Transverse colon (tissue), 4 donors: ENCODE measurements around the gene PTH2. TPM values are rescaled to one million over a fixed set of nuclear protein-coding genes. Genes with fewer than 3 reads are reported as not detected.
"Not testable (repeated sequence)": the region's sequence is repeated elsewhere in the genome, so short reads cannot be mapped to it uniquely, and the experiment has no call there.

Source experiments
- DNase-seq: peaks from one replicate; pipeline ENCODE4 v3.0.0-alpha.2; 2019
- H3K27ac ChIP-seq, 4 donors: fragments of 200-600 bp; sonication (generic); 2 replicates each; pipeline ENCODE4 v1.5.1; 2016 to 2018; ENCODE audit warnings: inconsistent platforms in 4 of 4
- H3K27me3 ChIP-seq: fragments of 200-600 bp; sonication (generic); 2 replicates; pipeline ENCODE4 v1.5.1; 2017; ENCODE audit warnings: inconsistent platforms
- H3K36me3 ChIP-seq, 4 donors: fragments of 200-600 bp; sonication (generic); 2 replicates each; pipeline ENCODE4 v1.5.1; 2017 to 2019; ENCODE audit warnings: inconsistent platforms in 4 of 4
- H3K4me1 ChIP-seq, 4 donors: fragments of 200-600 bp; sonication (generic); 2 replicates each; pipeline ENCODE4 v1.5.1; 2017 to 2020; ENCODE audit warnings: inconsistent platforms in 4 of 4
- H3K4me3 ChIP-seq, 4 donors: fragments of 200-600 bp; sonication (generic); 1 replicate in 1 of 4; 2 replicates in 3 of 4; pipeline versions ENCODE4 v1.5.1 to v1.6.1; 2017 to 2019; ENCODE audit warnings: inconsistent platforms in 4 of 4
- H3K9me3 ChIP-seq, 2 donors: fragments of 200-600 bp; sonication (generic); 2 replicates each; pipeline ENCODE4 v1.5.1; 2017 to 2019; ENCODE audit warnings: inconsistent platforms in 2 of 2
- EP300 ChIP-seq: sonication (generic); formaldehyde crosslinking; IDR thresholded peaks from one replicate; pipeline ENCODE4 v1.6.1; 2017; ENCODE audit warnings: antibody characterized with exemption, low read depth
- POLR2A ChIP-seq: fragments of 450-650 bp; IDR thresholded peaks from one replicate; pipeline ENCODE4 v1.6.1; 2016; ENCODE audit warnings: antibody characterized with exemption, mild to moderate bottlenecking, moderate library complexity
- POLR2AphosphoS5 ChIP-seq, 3 donors: sonication (generic); formaldehyde crosslinking; IDR thresholded peaks; one replicate each; pipeline ENCODE4 v1.6.1; 2016; ENCODE audit warnings: antibody characterized with exemption in 3 of 3
- WGBS, 2 donors: methylation state at CpG; one replicate each; pipeline ENCODE4 v1.1.5; 2018; ENCODE audit warnings: low coverage in 1 of 2; 5-methylcytosine and 5-hydroxymethylcytosine counted together
- in situ Hi-C, 4 donors: fragments of 200-750 bp; cut with MboI; loops; one replicate each; pipeline versions ENCODE4 v1.15.0 to v1.15.1; 2017; ENCODE audit warnings: low sequenced_read_pairs in 3 of 4, low pct_ligation_motif_present in 1 of 4, low pct_unique_long_range_greater_than_20kb in 1 of 4
- intact Hi-C: fragments of 100-400 bp; cut with DNase I; formaldehyde crosslinking; loops from one replicate; pipeline ENCODE4 v1.15.1; 2023; ENCODE audit warnings: low total_unique reads
- total RNA-seq, 4 donors: library from RNA; depleted of rRNA; stranded (reverse); fragments of >200 nt; gene quantifications; one replicate each; pipeline ENCODE4 v1.1.0, GENCODE V29; 2016
- TF ChIP-seq, protein P1 (sequence below), 5 experiments: fragments of 200-600 bp in 3 of 5; fragments of 450-650 bp in 2 of 5; sonication (generic) in 3 of 5; IDR thresholded peaks; 1 replicate in 2 of 5; 2 replicates in 3 of 5; pipeline ENCODE4 v1.5.1; 2016 to 2017; ENCODE audit warnings: antibody characterized with exemption in 5 of 5, inconsistent platforms in 3 of 5, mild to moderate bottlenecking in 2 of 5, moderate library complexity in 1 of 5

PTH2 gene
- total RNA-seq, 4 donors from 2014 or later = not detected

DNA sequence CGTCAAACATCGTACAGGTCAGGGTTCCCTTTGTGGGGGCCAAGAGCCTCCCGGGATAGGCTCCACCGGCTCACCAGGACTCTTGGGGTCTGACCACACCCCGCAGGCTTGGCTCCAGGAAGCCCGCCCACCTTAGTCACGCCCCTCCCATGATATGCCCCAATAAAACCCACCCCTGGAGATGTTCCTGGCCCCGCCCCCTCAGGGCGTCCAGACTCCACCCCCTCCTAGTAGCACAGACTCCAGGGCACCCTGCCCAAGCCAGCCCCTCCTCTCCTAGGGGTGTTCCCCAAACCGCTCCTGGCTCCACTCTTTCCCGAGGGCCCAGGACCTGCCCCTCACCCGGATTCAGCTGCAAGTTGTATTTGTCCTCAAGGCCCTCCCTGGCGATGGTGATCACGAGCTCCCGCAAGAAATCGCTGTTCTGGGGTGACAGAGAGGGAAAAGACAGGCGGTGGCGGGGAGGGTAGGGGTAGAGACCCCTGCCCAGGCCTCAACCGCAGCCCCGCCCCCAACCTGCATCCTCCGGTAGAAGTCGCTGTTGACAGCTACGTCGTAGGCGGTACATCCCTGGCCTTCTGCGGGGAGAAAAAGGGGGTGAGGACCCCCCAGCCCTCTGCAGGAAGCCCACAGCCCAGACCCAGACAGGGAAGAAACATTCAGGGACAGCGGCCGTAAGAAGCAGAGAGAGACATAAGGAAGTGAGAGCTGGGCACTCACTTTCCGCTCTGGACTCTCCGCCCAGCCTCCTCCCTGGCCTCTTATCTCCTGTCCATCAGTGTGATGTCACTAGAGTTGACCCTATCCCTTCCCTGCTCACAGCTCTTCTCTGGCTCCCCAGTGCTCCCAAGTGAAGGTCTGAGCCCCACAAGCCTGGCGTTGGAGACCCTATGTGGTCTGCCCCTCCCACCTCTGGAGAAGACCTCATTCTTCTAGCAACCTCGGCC, 24.5 kb upstream of the PTH2 start:
- Histone ChIP-seq H3K9me3 (no peaks in the 10 kb centered on the region), H3K27me3 (peaks cover under 1% of the 10 kb centered on the region), H3K4me1 (peaks cover 4 to 35% (median 9%) of the 10 kb centered on the region in 4 donors), H3K4me3 (no peak overlapping the region), H3K27ac (no peak overlapping the region), H3K36me3 (peaks cover 0 to 13% (median 2%) of the 10 kb centered on the region in 4 donors)
- DNase-seq = no peak
- WGBS, 2 donors = 67 to 80% methylated on average over 3 to 31 of the region's 32 CpGs
- intact Hi-C loops (loop anchor here (10.0 kb wide), 1 partner anchor 223 kb away; no protein-coding TSS in a partner anchor), in situ Hi-C loops (loop anchor here in 1 of 4 donors (10.0 kb wide), 1 partner anchor 53 kb away; no protein-coding TSS in a partner anchor)
- TF ChIP-seq, protein P1, sequence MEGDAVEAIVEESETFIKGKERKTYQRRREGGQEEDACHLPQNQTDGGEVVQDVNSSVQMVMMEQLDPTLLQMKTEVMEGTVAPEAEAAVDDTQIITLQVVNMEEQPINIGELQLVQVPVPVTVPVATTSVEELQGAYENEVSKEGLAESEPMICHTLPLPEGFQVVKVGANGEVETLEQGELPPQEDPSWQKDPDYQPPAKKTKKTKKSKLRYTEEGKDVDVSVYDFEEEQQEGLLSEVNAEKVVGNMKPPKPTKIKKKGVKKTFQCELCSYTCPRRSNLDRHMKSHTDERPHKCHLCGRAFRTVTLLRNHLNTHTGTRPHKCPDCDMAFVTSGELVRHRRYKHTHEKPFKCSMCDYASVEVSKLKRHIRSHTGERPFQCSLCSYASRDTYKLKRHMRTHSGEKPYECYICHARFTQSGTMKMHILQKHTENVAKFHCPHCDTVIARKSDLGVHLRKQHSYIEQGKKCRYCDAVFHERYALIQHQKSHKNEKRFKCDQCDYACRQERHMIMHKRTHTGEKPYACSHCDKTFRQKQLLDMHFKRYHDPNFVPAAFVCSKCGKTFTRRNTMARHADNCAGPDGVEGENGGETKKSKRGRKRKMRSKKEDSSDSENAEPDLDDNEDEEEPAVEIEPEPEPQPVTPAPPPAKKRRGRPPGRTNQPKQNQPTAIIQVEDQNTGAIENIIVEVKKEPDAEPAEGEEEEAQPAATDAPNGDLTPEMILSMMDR (IDR thresholded peaks at IDR 0.05) = no peak
- TF ChIP-seq POLR2A (no peak), POLR2AphosphoS5 (IDR thresholded peaks at IDR 0.05) (no peak), EP300 (no peak)

DNA sequence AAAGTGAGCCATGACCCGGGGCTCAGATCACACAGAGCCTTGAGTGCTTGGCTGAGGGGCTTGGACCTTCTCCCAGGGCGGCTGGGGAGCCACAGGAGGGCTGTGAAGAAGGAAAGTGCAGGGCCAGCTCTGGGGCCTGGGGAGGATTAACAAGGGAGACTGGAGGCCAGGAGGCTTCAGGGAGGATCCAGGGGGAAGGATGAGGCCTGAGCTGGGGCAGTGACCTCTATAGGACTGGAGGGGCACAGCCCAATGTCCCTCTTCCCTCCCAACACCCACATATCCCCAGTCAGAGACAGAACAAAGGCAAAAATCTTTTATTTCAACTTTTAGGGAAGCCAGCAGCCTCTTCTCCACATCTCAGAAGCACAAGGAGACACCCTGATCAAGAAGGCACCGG, 22.8 kb upstream of the PTH2 start:
- no peaks in the 10 kb centered on the region for H3K9me3 ChIP-seq
- H3K4me1 ChIP-seq = peaks cover 4 to 41% (median 12%) of the 10 kb centered on the region in 4 donors
- no peak overlapping the region for H3K27ac ChIP-seq
- peaks cover 0 to 13% (median 2%) of the 10 kb centered on the region in 4 donors for H3K36me3 ChIP-seq
- TF ChIP-seq, protein P1 (IDR thresholded peaks at IDR 0.05) = no peak
- TF ChIP-seq EP300 = no peak
- in situ Hi-C loops (loop anchor here in 1 of 4 donors (10.0 kb wide), 1 partner anchor 51 kb away; no protein-coding TSS in a partner anchor), intact Hi-C loops (loop anchor here (10.0 kb wide), 1 partner anchor 221 kb away; no protein-coding TSS in a partner anchor)
- H3K27me3 ChIP-seq = peaks cover 18% of the 10 kb centered on the region
- no peak overlapping the region for H3K4me3 ChIP-seq
- WGBS, 2 donors = 33 to 58% methylated on average over 1 to 3 of the region's 3 CpGs
- no peak for DNase-seq

DNA sequence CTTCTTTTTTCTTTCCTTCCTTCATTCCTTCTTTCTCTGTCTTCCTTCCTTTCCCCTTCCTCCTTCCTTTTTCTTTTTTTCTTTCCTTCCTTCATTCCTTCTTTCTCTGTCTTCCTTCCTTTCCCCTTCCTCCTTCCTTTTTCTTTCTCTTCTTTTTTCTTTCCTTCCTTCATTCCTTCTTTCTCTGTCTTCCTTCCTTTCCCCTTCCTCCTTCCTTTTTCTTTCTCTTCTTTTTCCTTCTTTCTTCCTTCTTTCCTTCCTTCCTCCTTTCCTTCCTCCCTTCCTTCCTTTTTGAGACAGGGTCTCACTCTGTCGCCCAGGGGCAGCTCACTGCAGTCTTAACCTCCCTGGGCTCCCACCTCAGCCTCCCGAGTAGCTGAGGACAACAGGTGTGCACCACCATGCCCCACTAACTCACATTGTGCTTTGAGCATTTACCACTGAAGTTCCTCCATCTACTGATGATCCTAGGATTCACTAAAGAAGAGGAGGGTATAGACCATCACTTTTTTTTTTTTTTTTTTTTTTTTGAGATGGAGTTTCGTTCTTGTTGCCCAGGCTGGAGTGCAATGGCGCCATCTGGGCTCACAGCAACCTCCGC, 21.0 kb upstream of the PTH2 start:
- H3K27ac ChIP-seq = peak overlapping the region in 2 of 4 donors; percentile 76 to 83
- H3K36me3 ChIP-seq = not testable (repeated sequence)

DNA sequence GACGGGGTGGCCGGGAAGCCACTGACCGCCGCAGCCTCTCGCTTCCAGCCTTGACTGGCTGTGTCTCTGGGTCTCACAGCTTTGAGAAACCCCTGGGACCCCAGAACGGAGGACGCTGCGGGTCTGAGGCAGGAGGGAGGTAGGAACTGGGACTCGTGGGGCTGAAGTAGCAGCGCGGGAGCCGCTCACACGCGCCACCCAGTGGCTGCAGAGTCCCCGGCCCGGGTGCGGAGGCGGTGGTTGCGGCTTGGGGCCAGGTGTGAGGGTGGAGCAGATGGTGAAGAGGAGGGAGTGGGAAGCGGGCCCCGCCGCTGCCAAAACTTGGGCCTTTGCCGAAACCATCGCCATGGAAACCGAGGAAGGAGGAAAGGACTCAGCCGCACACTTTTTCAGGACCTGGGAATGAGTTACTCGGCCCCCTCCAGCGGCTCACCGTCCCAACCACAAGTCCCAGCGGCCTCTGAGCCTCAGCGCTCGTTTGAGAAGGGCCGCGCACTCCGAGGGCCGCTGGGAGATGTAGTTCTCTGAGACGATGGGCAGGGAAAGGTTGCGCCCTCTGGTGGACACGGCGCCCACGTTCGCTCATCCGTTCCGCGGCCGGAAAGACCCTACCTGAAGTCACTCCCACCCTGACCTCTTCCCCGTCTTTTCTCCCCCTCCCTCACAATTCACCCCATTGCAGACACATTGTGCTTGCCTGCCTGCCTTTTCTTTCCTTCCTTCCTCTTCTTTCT, 20.3 kb upstream of the PTH2 start:
- Histone ChIP-seq H3K36me3 (peaks cover 0 to 3% (median 0%) of the 10 kb centered on the region in 4 donors), H3K9me3 (no peaks in the 10 kb centered on the region), H3K27ac (peak overlapping the region; percentile 76 to 84 (median 82)), H3K4me1 (peaks cover 0 to 32% (median 4%) of the 10 kb centered on the region in 4 donors), H3K4me3 (peak overlapping the region; percentile 51 to 64 (median 54)), H3K27me3 (peaks cover 43% of the 10 kb centered on the region)
- TF ChIP-seq POLR2A (peak; percentile 15), POLR2AphosphoS5 (IDR thresholded peaks at IDR 0.05) (peak in 1 of 3 donors; percentile 6), EP300 (no peak)
- TF ChIP-seq, protein P1 (IDR thresholded peaks at IDR 0.05) = peak; percentile 74 to 96 (median 82)
- 0% methylated on average over 17 to 27 of the region's 47 CpGs for WGBS, 2 donors
- intact Hi-C loops = loop anchor here (2.0 to 10.0 kb wide), 3 partner anchors 51 to 219 kb away; no protein-coding TSS in a partner anchor
- peak; percentile 95 for DNase-seq
- in situ Hi-C loops = loop anchor here in 2 of 4 donors (5.0 to 10.0 kb wide), 2 partner anchors 49 to 51 kb away; no protein-coding TSS in a partner anchor

More for the DNA sequence above, 21.0 kb upstream of the PTH2 start:
- DNase-seq, H3K9me3 ChIP-seq: not testable (repeated sequence)
- peaks cover 0 to 32% (median 4%) of the 10 kb centered on the region in 4 donors for H3K4me1 ChIP-seq
- WGBS, 2 donors = 47% methylated on average over 5 of the region's 5 CpGs; no CpG with 5 or more reads in 1 of the 2 donors
- peak overlapping the region in 1 of 4 donors; percentile 64 for H3K4me3 ChIP-seq
- in situ Hi-C loops = loop anchor here in 2 of 4 donors (5.0 to 10.0 kb wide), 2 partner anchors 49 to 52 kb away; no protein-coding TSS in a partner anchor
- H3K27me3 ChIP-seq = peaks cover 36% of the 10 kb centered on the region
- intact Hi-C loops = loop anchor here (5.0 to 10.0 kb wide), 2 partner anchors 52 to 219 kb away; no protein-coding TSS in a partner anchor
